MM.1S (cell line): ENCODE data around the gene MPL.

Experiments
- DNase-seq: peaks from one replicate; pipeline ENCODE4 v3.0.0-alpha.2; 2015
- H2AFZ ChIP-seq: fragments of 300-600 bp; sonication (generic); 2 replicates; pipeline ENCODE4 v1.6.0; 2016; ENCODE audit warnings: antibody characterized with exemption, low read length
- H3F3A ChIP-seq: fragments of 300-600 bp; sonication (generic); 2 replicates; pipeline ENCODE4 v1.6.1; 2016; ENCODE audit warnings: mild to moderate bottlenecking, antibody characterized with exemption, low read length, moderate library complexity, mixed read lengths; ENCODE audit not compliant: insufficient read depth
- H3K27ac ChIP-seq: fragments of 300-600 bp; sonication (generic); 2 replicates; pipeline ENCODE4 v1.5.1; 2016; ENCODE audit warnings: mild to moderate bottlenecking, low read length
- H3K27me3 ChIP-seq: fragments of 300-600 bp; sonication (generic); replicated peaks from 2 replicates; pipeline ENCODE4 v1.6.0; 2016; ENCODE audit warnings: low read length; ENCODE audit not compliant: insufficient read depth
- H3K36me3 ChIP-seq: fragments of 300-600 bp; sonication (generic); replicated peaks from 2 replicates; pipeline ENCODE4 v1.6.1; 2016; ENCODE audit warnings: mild to moderate bottlenecking, low read length, mixed read lengths; ENCODE audit not compliant: insufficient read depth
- H3K4me1 ChIP-seq: fragments of 300-600 bp; sonication (generic); 2 replicates; pipeline ENCODE4 v1.6.1; 2016; ENCODE audit warnings: low read length, mixed read lengths
- H3K4me2 ChIP-seq: fragments of 300-600 bp; sonication (generic); 2 replicates; pipeline ENCODE4 v1.6.0; 2016; ENCODE audit warnings: low read depth, low read length
- H3K4me3 ChIP-seq: fragments of 300-600 bp; sonication (generic); 2 replicates; pipeline ENCODE4 v1.5.1; 2016; ENCODE audit warnings: low read length, mixed read lengths
- H3K79me2 ChIP-seq: fragments of 300-600 bp; sonication (generic); 2 replicates; pipeline ENCODE4 v1.6.1; 2016; ENCODE audit warnings: mixed run types, low read length, mixed read lengths
- H3K9ac ChIP-seq: fragments of 300-600 bp; sonication (generic); 2 replicates; pipeline ENCODE4 v1.6.1; 2016; ENCODE audit warnings: low read length, mixed read lengths
- H3K9me2 ChIP-seq: fragments of 300-600 bp; sonication (generic); replicated peaks from 2 replicates; pipeline ENCODE4 v1.6.1; 2016; ENCODE audit warnings: mild to moderate bottlenecking, low read length, mixed read lengths; ENCODE audit not compliant: insufficient read depth
- H3K9me3 ChIP-seq: fragments of 300-600 bp; sonication (generic); replicated peaks from 2 replicates; pipeline ENCODE4 v1.6.1; 2016; ENCODE audit warnings: mild to moderate bottlenecking, low read length, mixed read lengths; ENCODE audit not compliant: insufficient read depth
- H4K20me1 ChIP-seq: fragments of 300-600 bp; sonication (generic); 2 replicates; pipeline ENCODE4 v1.6.1; 2016; ENCODE audit warnings: mild to moderate bottlenecking, low read length, moderate library complexity, mixed read lengths; ENCODE audit not compliant: insufficient read depth
- CTCF ChIP-seq: fragments of 300-600 bp; sonication (generic); IDR thresholded peaks from 2 replicates; pipeline ENCODE4 v1.5.1; 2016; ENCODE audit warnings: antibody characterized with exemption, low read length, mixed read lengths
- EZH2 ChIP-seq: fragments of 300-600 bp; sonication (generic); optimal IDR thresholded peaks from 2 replicates; pipeline ENCODE3; 2017; ENCODE audit warnings: low read depth, mild to moderate bottlenecking, antibody characterized with exemption, low read length, mixed read lengths
- EZH2phosphoT487 ChIP-seq: fragments of 300-600 bp; sonication (generic); IDR thresholded peaks from 2 replicates; pipeline ENCODE4 v1.6.1; 2018; ENCODE audit warnings: antibody characterized with exemption, low read length

The MPL gene

GRCh38 chr1:43337588-43337987 lies at the start of gene MPL:
MPL (plus strand) TSS chr1:43337818; CDS start chr1:43337849, 31 bp downstream.
- no peaks in the 10 kb centered on the region for H3K36me3 ChIP-seq
- TF ChIP-seq EZH2phosphoT487 = no peak
- TF ChIP-seq EZH2 = no peak
- TF ChIP-seq CTCF = no peak
- no peaks in the 10 kb centered on the region for H4K20me1 ChIP-seq
- no peak for DNase-seq
- H3F3A ChIP-seq = no peaks in the 10 kb centered on the region
- no peaks in the 10 kb centered on the region for H3K4me1 ChIP-seq
- H3K9me2 ChIP-seq = no peaks in the 10 kb centered on the region
- H3K27ac ChIP-seq = no peak within 1 kb of the TSS
- H2AFZ ChIP-seq = no peak within 1 kb of the TSS
- H3K4me2 ChIP-seq = no peak within 1 kb of the TSS
- no peak within 1 kb of the TSS for H3K9ac ChIP-seq
- H3K9me3 ChIP-seq = no peaks in the 10 kb centered on the region
- H3K27me3 ChIP-seq = peaks cover 8% of the 10 kb centered on the region; the same call in 1 of the 2 replicates
- H3K4me3 ChIP-seq = no peak within 1 kb of the TSS
- no peaks in the 10 kb centered on the region for H3K79me2 ChIP-seq

GRCh38 chr1:43288058-43288784 lies 49.4 kb upstream of the MPL start:
- H3K4me2 ChIP-seq = no peak overlapping the region
- no peak overlapping the region for H3K27ac ChIP-seq
- H2AFZ ChIP-seq = no peak overlapping the region
- H4K20me1 ChIP-seq = no peaks in the 10 kb centered on the region
- no peak for TF ChIP-seq EZH2phosphoT487
- no peak for TF ChIP-seq EZH2
- TF ChIP-seq CTCF = no peak
- H3K79me2 ChIP-seq = no peaks in the 10 kb centered on the region
- no peak overlapping the region for H3K4me3 ChIP-seq
- H3K9ac ChIP-seq = no peak overlapping the region
- no peaks in the 10 kb centered on the region for H3F3A ChIP-seq
- H3K27me3 ChIP-seq = no peaks in the 10 kb centered on the region
- no peaks in the 10 kb centered on the region for H3K9me2 ChIP-seq
- no peak for DNase-seq
- no peaks in the 10 kb centered on the region for H3K36me3 ChIP-seq
- no peaks in the 10 kb centered on the region for H3K4me1 ChIP-seq
- H3K9me3 ChIP-seq = no peaks in the 10 kb centered on the region

- H3K79me2 ChIP-seq = no peaks in the 10 kb centered on the region
- no peaks in the 10 kb centered on the region for H3K36me3 ChIP-seq
- H3K9me2 ChIP-seq = no peaks in the 10 kb centered on the region
- no peak overlapping the region for H3K27ac ChIP-seq
- H3K9me3 ChIP-seq = no peaks in the 10 kb centered on the region
- no peaks in the 10 kb centered on the region for H3K27me3 ChIP-seq
- no peaks in the 10 kb centered on the region for H3K4me1 ChIP-seq
- no peaks in the 10 kb centered on the region for H4K20me1 ChIP-seq
- no peak for TF ChIP-seq EZH2
- TF ChIP-seq CTCF = no peak
- TF ChIP-seq EZH2phosphoT487 = no peak
- no peak overlapping the region for H3K4me3 ChIP-seq
- H3K4me2 ChIP-seq = no peak overlapping the region
- no peak overlapping the region for H3K9ac ChIP-seq
- H3F3A ChIP-seq = no peaks in the 10 kb centered on the region
- no peak for DNase-seq
- no peak overlapping the region for H2AFZ ChIP-seq
These were observed 48.6 kb upstream of the MPL start for GRCh38 chr1:43288785-43289706.
